ENCODE results near the gene ASPSCR1. TPM values are rescaled to one million over a fixed set of nuclear protein-coding genes. Genes with fewer than 3 reads are reported as not detected.
A peak's percentile ranks its signal among the peaks of the same experiment; 100 is the strongest.

ASPSCR1 gene
- total and polyA plus RNA-seq, 2 of the 13 experiments (the other 11 are each of a cell fraction or from before 2014, with no cell fraction given): 274 to 314 TPM

DNA sequence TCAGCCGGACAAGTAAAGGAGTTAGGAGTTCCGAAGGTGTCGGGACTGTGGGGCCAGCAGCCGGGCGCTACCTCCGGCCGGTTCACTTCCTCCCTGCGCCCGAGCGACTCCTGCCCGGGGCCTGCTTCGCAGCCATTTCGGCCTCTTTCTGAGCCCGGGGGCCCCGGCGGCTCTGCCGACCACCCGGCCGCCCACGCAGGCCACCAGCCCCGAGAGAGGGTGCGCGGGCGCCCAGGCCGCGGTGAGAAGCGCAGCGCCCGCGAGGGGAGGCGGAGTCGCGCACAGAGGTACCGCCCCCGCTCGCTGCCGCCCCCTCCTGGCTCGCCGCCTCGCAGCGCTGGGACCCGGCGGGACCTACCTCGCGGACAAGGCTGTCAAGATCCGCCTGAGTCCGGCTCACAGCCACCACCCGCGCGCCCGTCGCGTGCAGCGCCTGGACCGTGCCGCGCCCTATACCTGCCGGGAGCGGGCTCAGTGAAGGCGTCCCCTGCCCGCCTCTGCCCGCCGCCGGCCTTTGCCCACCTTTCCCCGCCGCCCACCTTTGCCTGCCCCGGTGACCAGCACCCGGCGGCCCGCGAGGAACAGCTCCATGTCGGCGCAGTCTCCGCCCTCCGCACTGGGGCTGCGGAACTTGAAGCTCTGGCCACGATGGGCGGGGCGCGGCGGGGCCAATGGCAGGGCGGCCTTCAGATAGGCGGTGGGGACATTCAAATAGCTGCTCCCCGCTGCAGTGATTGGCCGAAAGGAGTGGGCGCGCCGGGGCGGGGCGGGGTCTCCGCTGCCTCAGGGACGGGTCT, 59.9 kb downstream of the ASPSCR1 start, which contains the start of gene DCXR (continued):
- peak; percentile 97 for TF ChIP-seq AKAP8 (CRISPR knock-in tag; IDR thresholded peaks at IDR 0.05)
- TF ChIP-seq, protein P1, sequence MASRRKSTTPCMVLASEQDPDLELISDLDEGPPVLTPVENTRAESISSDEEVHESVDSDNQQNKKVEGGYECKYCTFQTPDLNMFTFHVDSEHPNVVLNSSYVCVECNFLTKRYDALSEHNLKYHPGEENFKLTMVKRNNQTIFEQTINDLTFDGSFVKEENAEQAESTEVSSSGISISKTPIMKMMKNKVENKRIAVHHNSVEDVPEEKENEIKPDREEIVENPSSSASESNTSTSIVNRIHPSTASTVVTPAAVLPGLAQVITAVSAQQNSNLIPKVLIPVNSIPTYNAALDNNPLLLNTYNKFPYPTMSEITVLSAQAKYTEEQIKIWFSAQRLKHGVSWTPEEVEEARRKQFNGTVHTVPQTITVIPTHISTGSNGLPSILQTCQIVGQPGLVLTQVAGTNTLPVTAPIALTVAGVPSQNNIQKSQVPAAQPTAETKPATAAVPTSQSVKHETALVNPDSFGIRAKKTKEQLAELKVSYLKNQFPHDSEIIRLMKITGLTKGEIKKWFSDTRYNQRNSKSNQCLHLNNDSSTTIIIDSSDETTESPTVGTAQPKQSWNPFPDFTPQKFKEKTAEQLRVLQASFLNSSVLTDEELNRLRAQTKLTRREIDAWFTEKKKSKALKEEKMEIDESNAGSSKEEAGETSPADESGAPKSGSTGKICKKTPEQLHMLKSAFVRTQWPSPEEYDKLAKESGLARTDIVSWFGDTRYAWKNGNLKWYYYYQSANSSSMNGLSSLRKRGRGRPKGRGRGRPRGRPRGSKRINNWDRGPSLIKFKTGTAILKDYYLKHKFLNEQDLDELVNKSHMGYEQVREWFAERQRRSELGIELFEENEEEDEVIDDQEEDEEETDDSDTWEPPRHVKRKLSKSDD (CRISPR knock-in tag; IDR thresholded peaks at IDR 0.05; ENCODE audit: low read depth): peak; percentile 75; the same call in 1 of the 2 replicates
- TF ChIP-seq ZNF256 (CRISPR knock-in tag; conservative IDR thresholded peaks at IDR 0.05): no peak
- TF ChIP-seq KLF16 (CRISPR knock-in tag; IDR thresholded peaks at IDR 0.05): peak in 1 of 2 experiments; percentile 88; a peak in 2 of 4 replicates
- TF ChIP-seq TMF1 (CRISPR knock-in tag; IDR thresholded peaks at IDR 0.05; ENCODE audit: low read depth): peak; percentile 25; the same call in 1 of the 2 replicates
- peak; percentile 43; the same call in 1 of the 2 replicates for TF ChIP-seq JUND (CRISPR knock-in tag; IDR thresholded peaks at IDR 0.05)
- TF ChIP-seq, protein P2, sequence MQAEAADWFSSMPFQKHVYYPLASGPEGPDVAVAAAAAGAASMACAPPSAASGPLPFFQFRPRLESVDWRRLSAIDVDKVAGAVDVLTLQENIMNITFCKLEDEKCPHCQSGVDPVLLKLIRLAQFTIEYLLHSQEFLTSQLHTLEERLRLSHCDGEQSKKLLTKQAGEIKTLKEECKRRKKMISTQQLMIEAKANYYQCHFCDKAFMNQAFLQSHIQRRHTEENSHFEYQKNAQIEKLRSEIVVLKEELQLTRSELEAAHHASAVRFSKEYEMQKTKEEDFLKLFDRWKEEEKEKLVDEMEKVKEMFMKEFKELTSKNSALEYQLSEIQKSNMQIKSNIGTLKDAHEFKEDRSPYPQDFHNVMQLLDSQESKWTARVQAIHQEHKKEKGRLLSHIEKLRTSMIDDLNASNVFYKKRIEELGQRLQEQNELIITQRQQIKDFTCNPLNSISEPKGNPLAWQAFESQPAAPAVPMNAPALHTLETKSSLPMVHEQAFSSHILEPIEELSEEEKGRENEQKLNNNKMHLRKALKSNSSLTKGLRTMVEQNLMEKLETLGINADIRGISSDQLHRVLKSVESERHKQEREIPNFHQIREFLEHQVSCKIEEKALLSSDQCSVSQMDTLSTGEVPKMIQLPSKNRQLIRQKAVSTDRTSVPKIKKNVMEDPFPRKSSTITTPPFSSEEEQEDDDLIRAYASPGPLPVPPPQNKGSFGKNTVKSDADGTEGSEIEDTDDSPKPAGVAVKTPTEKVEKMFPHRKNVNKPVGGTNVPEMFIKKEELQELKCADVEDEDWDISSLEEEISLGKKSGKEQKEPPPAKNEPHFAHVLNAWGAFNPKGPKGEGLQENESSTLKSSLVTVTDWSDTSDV (CRISPR knock-in tag; IDR thresholded peaks at IDR 0.05): peak; percentile 48; the same call in 1 of the 2 replicates
- TF ChIP-seq SRSF1 (optimal IDR thresholded peaks at IDR 0.05; ENCODE audit: low read depth, low read length): peak; percentile 89
- TF ChIP-seq ZNF547 (CRISPR knock-in tag; IDR thresholded peaks at IDR 0.05): peak; percentile 75
- peak; percentile 84; the same call in 1 of the 2 replicates for TF ChIP-seq ETV6 (CRISPR knock-in tag; conservative IDR thresholded peaks at IDR 0.05)
- no peak for TF ChIP-seq KAT2B (IDR thresholded peaks at IDR 0.05; ENCODE audit: borderline replicate concordance, low read depth, low read length)
- TF ChIP-seq KMT2A (CRISPR knock-in tag; IDR thresholded peaks at IDR 0.05): peak; percentile 61; the same call in 1 of the 2 replicates
- peak; percentile 84 to 99 for TF ChIP-seq POLR2A (IDR thresholded peaks at IDR 0.05; ENCODE audit: insufficient read depth in 1 of 2, low read depth in 2 of 2, low read length in 2 of 2)
- TF ChIP-seq ESRRA (CRISPR knock-in tag; IDR thresholded peaks at IDR 0.05; ENCODE audit: low read depth): peak; percentile 82; the same call in 1 of the 2 replicates
- peak; percentile 94; the same call in 1 of the 2 replicates for TF ChIP-seq KDM2A (CRISPR knock-in tag; IDR thresholded peaks at IDR 0.05; ENCODE audit: borderline replicate concordance, low read depth)
- no peak for TF ChIP-seq REST (IDR thresholded peaks at IDR 0.05; ENCODE audit: borderline replicate concordance in 1 of 2, low read depth in 1 of 2, low read length in 2 of 2)
- no peak for TF ChIP-seq HNF4A (CRISPR knock-in tag; IDR thresholded peaks at IDR 0.05)
- peak; percentile 96; the same call in 1 of the 2 replicates for TF ChIP-seq KLF11 (CRISPR knock-in tag; IDR thresholded peaks at IDR 0.05)
- TF ChIP-seq CENPT (CRISPR knock-in tag; IDR thresholded peaks at IDR 0.05; ENCODE audit: low read depth): peak; percentile 65; the same call in 1 of the 2 replicates
- TF ChIP-seq ZNF709 (CRISPR knock-in tag; IDR thresholded peaks at IDR 0.05): peak; percentile 68
- no peak for TF ChIP-seq ZNF720 (CRISPR knock-in tag; IDR thresholded peaks at IDR 0.05)
